Stimulated activated CD8-positive, alpha-beta memory T cell treated with anti-CD3 and anti-CD28 coated beads, Interleukin-12 subunit alpha, Interleukin-12 subunit beta, amount 100 ng/mL, for 24 hours (primary cell): Measurements from ENCODE around the gene ABAT.
"Not testable (repeated sequence)": the region's sequence is repeated elsewhere in the genome, so short reads cannot be mapped to it uniquely, and the experiment has no call there.

Source experiments
- DNase-seq: peaks from one replicate; pipeline ENCODE4 v3.0.0-alpha.2; 2020; ENCODE audit errors: extremely low read depth

Gene ABAT

GRCh38 chr16:8742068-8742467 is 67.7 kb downstream of the ABAT start:
- DNase-seq = no peak

GRCh38 chr16:8748944-8749343 is 74.5 kb downstream of the ABAT start:
- not testable (repeated sequence) for DNase-seq

GRCh38 chr16:8751481-8752311 is 77.3 kb downstream of the ABAT start:
- no peak for DNase-seq

DNA sequence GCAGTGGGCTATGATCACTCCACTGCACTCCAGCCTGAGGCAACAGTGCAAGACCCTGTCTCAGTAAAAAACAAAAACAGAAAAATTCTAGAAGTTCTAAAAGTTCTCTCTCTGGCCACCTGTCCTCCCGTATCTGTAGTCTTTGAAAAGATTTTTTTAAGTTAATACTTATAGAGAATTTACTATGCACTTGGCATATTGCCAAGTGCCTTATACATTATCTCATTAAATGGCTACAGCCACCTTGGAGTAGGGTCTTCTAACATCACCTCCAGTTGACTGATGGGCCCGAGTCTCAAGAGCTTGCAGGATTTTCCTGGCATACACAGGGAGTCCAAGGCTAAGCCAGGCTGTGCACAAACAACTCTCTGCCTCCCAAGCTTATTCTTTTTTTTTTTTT is 78.3 kb downstream of the ABAT start:
- DNase-seq = no peak

- DNase-seq = no peak
Measured at GRCh38 chr16:8753416-8754054, 79.1 kb downstream of the ABAT start.

GRCh38 chr16:8756755-8757154 is 82.3 kb downstream of the ABAT start:
- no peak for DNase-seq

- no peak for DNase-seq
Measured at GRCh38 chr16:8758022-8758421, 83.6 kb downstream of the ABAT start.

DNA sequence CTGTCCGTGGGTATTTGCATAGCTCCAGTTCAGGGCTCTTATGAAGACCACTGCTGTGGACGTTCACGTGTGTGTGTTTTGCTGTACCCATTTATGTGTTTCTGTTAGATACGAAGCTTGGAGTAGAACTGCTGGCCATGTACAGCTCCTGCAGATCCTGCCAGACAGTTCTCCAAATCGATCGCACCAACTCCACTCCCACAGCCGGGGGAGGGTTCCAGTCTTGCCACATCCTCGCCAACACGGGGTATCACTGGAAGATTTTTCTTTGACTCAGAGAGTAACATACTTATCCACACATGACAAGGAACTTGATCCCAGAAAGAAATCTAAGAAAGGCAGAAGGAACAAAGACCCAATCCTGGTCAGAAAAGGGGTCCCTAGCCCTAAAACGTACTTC is 85.6 kb downstream of the ABAT start:
- DNase-seq = no peak

GRCh38 chr16:8761078-8761477 is 86.7 kb downstream of the ABAT start:
- DNase-seq = no peak

GRCh38 chr16:8762254-8762653 is 87.8 kb downstream of the ABAT start:
- no peak for DNase-seq

GRCh38 chr16:8763083-8763482 is 88.7 kb downstream of the ABAT start:
- no peak for DNase-seq

DNA sequence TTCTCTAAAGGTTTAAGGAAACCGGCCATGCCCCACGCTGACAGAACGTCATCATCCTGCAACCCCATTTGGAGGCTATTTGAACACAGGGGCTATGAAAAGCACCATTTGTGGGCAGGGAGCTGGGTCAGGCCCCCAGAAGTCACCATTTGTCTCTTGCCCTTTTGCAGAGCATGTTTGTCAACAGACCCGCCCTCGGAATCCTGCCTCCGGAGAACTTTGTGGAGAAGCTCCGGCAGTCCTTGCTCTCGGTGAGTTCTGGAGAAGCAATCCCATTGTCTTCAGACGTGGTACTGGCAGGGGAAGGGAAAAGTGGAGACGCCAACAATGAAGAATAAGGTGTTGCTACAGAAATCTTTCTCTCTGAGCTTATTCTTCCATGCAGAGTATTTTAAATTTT is 89.5 kb downstream of the ABAT start:
- no peak for DNase-seq

- DNase-seq = no peak
Measured at GRCh38 chr16:8764525-8765250, 90.3 kb downstream of the ABAT start.

DNA sequence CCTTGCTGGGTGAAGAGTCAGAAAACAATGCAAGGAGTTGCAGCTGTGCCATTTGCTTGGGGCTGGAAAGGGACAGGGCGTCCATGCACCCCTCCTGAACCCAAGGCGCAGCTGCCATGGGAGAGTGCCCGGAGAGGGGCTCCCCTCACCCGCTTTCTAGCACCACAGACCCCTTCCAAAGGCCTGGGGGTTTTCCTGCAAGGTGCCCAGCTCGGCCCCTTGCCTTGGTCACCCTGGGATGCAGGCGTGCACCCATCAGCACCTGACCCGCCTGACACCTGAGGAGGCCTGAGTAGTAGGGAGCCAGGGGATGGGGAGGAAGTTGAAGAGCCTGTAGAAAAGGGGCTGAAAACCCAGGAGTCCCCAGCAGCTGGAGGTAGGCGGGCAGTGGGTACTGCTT is 92.8 kb downstream of the ABAT start:
- no peak for DNase-seq

DNA sequence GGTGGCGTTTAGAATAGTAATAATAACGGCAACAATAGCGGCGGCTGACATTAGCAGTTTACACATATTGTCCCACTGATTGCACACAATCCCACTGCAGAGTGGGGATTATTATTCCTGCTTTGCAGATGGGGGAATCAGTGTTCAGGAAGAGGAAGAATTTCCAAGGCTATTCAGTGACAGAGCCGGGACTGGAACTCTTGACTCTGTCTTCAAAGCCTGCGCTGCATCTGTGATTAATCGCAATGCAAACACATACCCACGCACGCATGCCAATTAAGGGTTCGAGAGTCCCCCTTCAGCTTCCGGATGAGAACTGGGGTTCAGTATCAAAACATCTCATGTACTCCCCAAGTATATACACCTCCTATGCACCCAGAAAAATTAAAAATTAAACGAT is 93.9 kb downstream of the ABAT start:
- no peak for DNase-seq

GRCh38 chr16:8768692-8769091 is 94.3 kb downstream of the ABAT start:
- DNase-seq = no peak

- no peak for DNase-seq
Measured at GRCh38 chr16:8773537-8773936, 99.1 kb downstream of the ABAT start.

DNA sequence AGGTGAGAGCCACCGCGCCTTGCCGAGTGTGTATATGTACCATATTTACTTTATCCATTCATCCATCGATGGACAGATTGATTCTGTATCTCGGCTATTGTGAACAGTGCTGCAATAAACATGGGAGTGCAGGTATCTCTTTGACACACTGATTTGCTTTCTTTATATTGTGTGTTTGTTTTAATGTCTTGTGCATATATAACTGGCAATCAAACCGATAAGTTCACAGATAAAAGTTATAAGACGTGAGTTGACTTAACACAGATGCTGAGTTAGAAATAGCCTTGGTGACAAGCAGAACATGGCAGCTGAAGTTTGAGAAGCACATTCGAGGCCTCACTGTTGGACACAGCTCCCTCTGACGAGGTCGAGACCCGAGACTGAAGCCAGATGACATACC is 99.8 kb downstream of the ABAT start:
- no peak for DNase-seq

DNA sequence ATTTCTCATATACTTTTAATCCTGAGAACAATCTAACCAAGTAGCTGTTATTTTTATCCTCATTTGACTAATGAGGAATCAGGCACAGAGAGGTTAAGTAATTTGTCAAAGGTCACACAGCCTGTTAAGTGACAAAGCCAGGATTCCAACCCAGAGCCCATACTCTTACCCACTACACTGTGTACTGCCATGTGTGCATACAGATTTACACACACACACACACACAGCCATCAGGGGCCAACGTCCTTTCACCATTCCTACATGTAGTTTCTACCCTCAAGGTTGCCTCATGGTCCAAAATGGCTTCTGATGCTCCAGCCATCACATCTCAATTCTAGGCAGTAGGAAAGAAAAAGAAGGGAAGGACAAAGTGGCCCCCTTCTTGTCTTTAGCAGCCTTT is 100.9 kb downstream of the ABAT start:
- DNase-seq = no peak

DNA sequence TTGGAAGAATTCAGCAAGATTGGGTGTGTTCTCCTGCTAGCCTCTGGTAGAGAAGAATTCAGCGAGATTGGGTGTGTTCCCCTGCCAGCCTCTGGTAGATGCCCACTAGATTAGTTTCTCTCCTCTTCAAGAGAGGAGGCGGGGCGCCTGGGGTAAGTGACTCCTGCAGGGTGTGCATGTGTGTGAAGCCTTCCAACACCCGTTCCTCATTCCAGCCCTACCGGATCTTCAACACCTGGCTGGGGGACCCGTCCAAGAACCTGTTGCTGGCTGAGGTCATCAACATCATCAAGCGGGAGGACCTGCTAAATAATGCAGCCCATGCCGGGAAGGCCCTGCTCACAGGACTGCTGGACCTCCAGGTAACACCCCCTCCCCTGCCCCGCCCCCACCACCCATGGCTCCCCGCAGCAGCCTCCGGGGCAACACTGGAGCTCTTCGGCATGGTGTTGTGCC is 101.7 kb downstream of the ABAT start:
- no peak for DNase-seq

DNA sequence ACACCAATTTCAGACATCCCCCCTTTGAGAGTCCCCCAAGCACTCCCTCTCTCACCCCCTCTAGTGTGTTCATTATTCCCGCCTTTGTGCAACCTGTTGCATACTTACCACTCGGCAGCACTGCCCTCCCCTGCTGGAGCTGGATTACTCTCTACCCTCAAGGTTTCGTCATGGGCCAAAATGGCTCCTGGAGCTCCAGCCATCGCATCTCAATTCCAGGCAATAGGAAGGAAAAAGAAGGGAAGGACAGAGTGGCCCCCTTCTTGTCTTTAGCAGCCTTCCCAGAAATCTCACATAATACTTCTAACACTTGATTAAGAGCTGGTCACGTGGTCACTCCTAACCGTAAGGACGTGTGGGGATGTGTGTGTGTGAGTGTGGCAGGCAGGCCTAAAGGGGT is 102.8 kb downstream of the ABAT start:
- no peak for DNase-seq

DNA sequence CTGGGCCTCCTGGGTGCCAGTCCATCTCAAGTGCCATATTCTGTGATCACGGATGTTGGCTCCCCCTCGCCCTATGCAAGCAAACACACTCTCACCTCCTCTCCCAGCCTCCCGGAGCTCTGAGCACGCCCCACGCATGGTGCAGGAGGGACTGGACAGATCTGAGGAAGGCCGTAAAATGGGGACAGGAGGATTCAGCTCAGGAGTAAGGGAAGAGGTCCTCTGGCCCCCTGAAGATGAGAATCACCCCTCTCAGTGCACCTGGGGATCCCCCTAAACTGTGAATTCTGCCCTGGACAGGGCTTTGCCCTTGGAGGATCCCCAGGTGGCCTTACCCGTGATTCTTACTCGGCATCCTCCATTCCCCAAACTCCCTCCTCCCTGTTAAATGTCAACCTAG is 107.4 kb downstream of the ABAT start:
- no peak for DNase-seq

DNA sequence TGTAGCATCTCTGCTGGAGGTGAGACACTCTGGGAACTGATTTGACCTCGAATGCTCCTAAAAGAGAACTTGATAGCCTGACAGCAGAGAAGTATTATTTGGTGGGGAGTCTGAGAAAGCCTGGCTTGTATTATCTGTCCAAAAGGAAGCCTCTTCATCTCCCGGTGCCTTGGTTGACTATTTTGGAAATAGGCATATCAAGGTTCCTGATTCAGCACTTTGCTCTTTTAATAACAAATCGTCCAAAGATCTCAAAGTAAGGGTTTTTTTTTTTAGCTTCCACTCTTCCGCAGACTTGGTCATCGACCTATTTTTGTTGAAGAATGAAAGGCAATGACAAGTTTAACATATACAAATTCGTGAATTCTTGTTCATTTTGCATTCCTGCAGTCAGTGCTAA is 108.3 kb downstream of the ABAT start:
- DNase-seq = no peak
